Head of caudate nucleus (tissue), 42 donors: Measurements from ENCODE around the gene ALS2CL.
A peak's percentile ranks its signal among the peaks of the same experiment; 100 is the strongest.
"Not testable (repeated sequence)": the region's sequence is repeated elsewhere in the genome, so short reads cannot be mapped to it uniquely, and the experiment has no call there.

Experiments
- DNase-seq, 42 donors: peaks; one replicate each; pipeline versions ENCODE4 v3.0.0 to v3.0.0-alpha.2; 2020 to 2021; ENCODE audit warnings: mixed read lengths in 7 of 42
- intact Hi-C: fragments of 100-400 bp; cut with DNase I; formaldehyde crosslinking; loops from one replicate; pipeline ENCODE4 v1.15.0; 2022

The ALS2CL gene, protein sequence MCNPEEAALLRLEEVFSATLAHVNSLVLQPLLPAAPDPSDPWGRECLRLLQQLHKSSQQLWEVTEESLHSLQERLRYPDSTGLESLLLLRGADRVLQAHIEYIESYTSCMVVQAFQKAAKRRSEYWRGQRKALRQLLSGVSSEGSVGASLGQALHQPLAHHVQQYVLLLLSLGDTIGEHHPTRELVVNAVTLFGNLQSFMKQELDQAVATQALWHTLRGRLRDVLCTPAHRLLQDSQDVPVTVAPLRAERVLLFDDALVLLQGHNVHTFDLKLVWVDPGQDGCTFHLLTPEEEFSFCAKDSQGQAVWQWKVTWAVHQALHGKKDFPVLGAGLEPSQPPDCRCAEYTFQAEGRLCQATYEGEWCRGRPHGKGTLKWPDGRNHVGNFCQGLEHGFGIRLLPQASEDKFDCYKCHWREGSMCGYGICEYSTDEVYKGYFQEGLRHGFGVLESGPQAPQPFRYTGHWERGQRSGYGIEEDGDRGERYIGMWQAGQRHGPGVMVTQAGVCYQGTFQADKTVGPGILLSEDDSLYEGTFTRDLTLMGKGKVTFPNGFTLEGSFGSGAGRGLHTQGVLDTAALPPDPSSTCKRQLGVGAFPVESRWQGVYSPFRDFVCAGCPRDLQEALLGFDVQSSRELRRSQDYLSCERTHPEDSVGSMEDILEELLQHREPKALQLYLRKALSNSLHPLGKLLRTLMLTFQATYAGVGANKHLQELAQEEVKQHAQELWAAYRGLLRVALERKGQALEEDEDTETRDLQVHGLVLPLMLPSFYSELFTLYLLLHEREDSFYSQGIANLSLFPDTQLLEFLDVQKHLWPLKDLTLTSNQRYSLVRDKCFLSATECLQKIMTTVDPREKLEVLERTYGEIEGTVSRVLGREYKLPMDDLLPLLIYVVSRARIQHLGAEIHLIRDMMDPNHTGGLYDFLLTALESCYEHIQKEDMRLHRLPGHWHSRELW

DNA sequence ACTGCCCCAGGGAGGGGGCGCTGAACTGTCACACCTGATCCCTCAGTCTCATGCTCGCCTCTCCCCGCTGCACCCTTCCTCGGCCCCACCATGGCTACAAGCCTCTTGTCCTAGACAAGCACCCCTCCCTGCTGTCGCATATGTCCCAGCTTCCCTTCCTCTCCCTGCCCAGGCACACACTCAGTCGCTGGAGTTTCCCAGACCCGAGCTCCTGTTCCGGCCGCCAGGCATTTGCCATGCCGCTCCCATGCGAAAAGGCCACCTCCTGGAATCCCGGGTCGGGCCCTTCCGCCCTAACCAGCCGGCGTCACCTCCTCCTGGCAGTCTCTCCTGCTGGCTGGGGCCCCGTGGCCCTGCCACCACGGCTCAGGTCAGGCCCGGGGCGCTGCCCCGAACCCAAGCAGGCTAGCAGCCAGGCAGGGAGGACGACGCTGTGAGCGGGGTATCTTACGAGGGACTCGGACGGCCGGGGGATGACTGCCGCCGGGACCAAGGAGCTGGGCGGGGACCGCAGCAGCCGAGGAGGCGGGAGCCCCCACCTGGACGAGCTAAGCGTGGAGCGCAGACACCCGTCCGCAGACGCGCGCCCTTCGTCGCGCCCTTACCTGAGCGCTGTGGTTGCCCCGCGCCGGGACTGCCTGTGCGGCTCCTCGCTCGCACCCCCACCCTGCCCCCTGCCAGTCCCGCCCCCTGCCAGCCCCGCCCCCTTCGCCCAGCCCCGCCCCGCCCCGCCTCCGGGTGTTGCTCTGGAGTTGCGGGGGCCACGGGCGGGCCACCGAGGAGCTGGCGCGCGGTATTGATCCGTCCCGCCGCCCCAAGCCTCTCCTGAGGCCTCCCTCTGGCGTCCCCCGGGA lies at the start of gene ALS2CL:
Gene ALS2CL (minus strand): TSS at position 642 of the 854 bp plus-strand sequence. CDS start 4,239 bp downstream, outside the sequence.
- DNase-seq = peak in 31 of 42 donors; percentile 13 to 76 (median 43)
- intact Hi-C loops = no loop called here

DNA sequence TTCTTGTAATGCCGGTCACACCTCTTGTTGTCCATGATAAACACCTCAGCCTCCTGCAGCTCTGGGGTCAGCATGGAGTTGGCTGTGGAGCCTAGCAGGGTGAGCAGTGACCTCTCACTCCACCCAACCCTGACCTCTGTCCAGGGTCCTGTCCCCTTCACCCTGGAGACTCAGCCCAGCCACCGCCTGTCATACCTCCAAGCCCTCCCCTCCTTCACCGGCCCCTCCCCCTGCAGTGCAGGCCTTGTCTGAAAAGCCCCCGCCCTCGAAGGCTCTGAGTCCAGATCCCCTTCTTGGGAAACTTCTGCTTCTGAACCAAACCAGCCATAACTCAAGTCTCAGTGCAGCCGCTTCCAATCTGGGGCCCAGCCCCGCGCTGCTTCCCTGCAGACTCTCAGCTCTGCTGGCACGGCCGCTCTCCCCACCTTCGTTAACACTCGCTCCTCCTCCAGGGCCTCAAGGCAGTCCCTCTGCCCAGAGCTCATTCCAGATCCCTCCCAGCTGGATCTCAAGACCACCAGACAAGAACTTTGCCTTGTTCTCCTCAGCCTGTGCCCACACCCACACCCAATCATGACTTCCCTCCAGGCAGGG lies 49.6 kb upstream of the ALS2CL start:
- intact Hi-C loops = no loop called here
- peak in 1 of 42 donors; percentile 13 for DNase-seq

DNA sequence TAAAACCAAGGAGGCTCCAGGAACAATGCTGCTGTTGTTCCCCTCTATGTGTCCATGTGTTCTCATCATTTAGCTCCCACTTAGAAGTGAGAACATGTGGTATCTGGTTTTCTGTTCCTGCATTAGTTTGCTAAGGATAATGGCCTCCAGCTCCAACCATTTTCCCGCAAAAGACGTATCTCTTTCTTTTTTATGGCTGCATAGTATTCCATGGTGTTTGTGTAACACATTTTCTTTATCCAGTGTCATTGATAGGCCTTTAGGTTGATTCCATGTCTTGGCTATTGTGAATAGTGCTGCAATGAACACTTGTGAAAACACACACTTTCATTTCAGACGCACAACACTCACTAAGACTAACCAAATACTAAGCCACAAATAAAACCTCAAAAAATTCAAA lies 46.1 kb upstream of the ALS2CL start:
- DNase-seq, intact Hi-C loops: not testable (repeated sequence)

DNA sequence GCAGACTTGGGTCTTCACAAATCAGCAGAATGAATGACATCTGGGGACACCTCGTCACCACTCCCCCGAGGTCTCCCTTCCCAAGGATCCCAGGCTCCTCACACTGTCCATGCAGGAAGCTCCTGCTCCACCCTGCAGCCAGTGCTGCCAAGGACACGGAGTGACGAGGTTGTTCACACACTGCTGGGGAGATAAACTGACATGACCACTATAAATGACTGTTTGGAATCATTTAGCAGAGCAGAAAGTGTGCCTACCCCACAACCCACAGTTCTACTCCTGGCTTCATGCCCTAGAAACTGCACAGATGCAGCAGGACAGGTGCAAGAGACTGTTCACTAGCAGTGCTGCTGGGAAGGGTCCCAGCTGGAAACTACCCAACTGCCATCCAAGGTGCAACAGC lies 43.9 kb upstream of the ALS2CL start:
- intact Hi-C loops = no loop called here
- DNase-seq = peak in 4 of 42 donors; percentile 4 to 10 (median 10)

DNA sequence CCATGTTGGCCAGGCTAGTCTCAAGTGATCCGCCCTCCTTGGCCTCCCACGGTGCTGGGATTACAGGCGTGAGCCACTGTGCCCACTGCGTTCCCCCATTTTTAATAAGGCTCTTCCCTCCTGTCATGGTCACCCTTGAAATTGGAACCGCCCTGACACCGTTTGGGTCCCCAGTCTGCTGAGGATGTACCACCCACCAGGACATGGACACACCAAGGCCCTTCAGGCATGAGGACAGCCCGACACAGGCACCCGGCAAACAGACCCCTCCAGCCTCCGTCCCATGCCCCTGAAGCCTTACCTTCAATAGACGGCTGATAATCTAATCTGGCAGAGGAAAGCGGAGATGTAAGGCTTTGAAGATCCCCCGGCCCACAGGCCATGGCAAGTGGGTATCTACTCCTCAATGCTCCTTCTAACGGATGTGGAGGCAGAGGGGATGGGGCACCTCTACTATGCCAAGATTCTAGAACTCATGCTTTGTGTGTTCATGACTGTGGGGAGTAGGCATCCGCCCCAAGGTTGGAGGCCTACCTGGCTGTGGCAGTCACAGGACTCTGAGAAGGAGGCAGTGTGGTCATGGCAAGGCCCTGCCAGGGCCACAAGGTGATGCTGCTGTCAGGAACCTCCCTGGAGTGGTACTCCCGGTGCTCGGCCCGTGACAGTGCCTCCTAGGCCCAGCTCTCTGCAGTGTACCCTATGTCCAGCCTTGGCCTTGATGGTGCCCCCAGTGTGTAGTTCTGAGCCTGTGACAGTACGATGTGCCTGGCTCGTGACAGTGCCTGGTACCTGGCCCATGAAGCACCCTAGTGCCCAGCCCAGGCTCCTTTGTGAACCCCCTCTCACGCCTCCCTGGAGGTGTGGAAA lies 42.8 kb upstream of the ALS2CL start:
- intact Hi-C loops = no loop called here
- peak in 6 of 42 donors; percentile 4 to 32 (median 12) for DNase-seq

DNA sequence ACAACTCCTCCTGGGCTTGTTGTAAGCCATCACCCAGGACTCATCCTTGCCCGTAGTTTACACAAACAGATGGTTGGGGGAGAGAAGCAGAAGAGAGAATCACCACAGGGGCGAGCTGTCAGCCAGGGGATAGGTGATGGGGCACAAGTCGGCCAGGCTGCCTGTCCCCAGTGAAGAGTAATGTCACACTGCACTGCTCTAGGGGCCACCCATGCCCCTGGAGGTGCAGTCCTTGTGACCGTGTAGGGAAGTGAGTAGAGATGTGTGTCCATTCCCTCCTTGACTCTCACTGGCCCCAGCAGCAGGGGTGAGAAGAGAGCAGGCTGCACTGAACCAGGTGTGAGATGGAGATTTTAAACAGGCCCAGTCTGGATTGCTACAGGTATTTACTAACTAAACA lies 41.3 kb upstream of the ALS2CL start:
- intact Hi-C loops = no loop called here
- DNase-seq = peak in 7 of 42 donors; percentile 1 to 29 (median 11)

DNA sequence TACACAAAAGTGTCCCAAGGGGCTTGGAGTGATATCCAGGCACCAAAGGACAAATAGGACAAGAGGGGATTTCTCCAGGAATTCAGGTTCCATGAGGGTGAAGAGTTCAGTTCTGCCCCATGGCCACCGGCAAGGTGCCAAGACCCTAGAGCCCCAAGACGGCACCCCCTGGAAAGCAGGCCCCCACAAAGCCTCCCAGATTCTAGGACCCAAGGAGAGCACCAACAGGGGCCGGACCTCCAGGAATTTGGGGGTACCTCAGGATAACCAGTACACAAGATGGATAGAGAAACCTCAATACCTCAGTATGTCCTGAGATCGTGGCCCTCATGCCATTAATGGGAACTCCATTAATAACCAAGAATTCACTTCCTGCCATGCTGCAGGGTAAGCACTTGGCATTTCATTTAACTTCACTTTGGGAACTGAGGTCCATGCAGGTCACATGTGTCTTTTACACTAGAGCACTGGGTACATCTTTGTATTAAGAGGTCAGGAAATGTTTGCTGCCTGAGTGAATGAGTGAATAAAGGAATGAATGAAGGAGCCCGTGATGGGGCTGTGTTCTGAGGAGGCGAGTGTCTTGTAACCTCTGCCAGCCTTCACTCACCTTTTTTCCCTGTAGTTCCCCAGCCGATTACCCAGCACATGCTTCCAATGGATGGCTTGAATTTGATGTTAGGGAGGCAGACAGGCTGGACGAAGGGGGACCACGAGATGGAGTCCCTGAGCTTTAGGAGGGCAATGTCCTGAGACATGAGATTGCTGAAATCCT lies 39.7 kb upstream of the ALS2CL start:
- DNase-seq = peak in 6 of 42 donors; percentile 2 to 29 (median 10)
- intact Hi-C loops = no loop called here

DNA sequence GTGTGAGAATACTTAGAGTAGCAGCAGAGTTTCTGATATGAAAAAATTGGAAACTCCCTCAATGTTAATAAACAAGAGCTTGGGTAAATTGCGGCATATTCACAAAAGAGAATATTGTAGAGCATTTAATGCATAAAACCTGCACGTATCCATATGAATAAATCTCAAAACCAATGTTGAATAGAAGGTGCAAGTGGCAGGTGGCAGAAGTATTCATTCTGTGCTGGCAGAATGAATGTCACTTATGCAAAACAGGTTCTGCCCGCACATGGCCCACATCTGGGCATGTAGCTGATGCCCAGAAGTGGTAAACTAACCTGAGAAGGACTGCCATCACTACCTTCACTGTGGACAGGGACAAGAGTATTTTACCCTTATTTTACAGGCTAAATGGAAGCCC lies 38.3 kb upstream of the ALS2CL start:
- peak in 3 of 42 donors; percentile 9 to 15 (median 14) for DNase-seq
- intact Hi-C loops = no loop called here

DNA sequence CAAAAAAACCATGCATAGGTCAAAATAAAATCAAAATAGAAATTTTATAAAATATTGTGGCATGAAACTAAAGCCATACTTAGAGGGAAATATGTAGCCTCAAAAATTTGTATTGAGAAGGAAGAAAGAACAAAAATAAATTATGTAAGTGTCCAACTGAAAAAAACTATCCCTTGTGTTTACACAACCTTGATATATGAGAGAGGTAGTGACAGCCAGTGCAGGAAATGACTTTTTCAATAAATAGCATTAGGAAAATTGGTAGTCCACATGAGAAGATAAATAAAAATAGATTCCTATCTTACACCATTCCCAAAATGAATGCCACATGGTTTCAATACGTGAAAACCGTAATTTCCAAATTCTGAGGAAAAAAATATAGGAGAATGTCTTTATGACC lies 37.3 kb upstream of the ALS2CL start:
- intact Hi-C loops = no loop called here

DNA sequence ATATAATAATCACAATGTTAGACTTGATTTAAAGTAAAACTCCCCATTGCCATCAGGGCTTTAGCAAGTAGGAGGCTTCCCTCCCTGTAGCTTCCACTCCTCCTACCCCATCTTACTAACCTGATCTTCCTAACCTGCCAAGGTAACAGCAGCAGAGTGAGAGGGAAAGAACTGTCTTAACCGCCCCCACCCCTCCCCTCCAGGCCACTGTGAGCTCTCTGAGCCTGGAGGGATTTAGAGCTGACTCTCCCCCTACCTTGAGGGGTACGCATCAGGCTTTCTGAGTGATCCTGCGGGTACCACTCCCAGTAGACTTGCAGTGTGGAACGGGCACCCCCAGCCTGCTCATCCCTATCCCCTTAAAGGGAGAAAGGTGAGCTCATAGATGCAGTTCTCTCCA lies 35.6 kb upstream of the ALS2CL start:
- peak in 6 of 42 donors; percentile 2 to 33 (median 14) for DNase-seq
- intact Hi-C loops = no loop called here

More for the DNA sequence above, 37.3 kb upstream of the ALS2CL start:
- DNase-seq = no peak

DNA sequence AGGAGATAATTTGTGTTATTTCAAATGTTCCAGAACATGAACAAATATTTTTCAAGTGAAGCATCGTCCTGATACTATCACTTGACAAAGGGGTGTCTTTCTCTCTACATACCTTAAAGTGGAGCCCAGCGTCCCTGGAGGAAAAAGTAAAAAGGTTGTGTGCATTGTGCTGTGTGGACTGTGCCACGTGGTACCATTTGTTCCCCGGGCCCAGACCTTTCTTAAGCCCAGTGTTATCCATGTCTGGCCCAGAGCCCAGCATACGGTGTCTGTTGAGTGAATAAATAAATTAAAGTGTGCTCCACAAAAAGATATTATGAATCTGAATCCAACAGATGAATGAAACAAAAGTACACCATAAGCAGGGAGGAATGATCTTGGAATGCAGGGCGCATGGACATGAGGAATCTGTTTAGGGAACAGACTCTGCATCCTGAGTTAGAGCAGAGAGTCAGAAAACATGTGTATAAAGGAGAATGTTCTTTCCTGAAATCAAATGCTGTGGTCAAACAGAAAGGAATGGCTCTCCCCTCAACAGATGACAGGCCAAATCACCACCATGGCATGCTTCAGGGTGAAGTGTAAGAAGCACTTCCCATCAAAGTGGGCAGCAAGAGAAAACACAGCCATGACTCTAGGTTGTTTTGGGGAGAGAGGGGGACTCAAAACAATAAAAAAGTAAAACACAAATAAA lies 32.3 kb upstream of the ALS2CL start:
- peak in 11 of 42 donors; percentile 7 to 38 (median 15) for DNase-seq
- intact Hi-C loops = no loop called here

DNA sequence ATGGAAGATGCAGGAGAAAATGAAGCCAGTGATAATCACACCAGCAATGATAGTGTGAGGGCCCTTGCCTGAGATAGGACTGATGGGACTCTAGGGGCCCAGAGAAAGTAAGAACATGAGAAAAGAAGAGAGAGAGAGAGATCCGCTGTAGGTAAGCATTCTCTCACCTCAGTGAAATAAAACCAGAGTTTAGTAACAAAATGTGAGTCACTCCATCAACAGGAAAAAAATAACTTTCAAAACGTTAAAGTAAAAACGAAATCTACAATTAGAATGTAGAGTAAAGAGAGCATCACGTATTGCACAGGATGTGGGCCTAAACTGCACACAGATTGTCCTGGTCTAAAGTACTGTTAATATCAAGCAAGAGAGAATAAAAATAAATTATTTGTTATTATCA lies 30.9 kb upstream of the ALS2CL start:
- intact Hi-C loops = no loop called here
- no peak for DNase-seq

DNA sequence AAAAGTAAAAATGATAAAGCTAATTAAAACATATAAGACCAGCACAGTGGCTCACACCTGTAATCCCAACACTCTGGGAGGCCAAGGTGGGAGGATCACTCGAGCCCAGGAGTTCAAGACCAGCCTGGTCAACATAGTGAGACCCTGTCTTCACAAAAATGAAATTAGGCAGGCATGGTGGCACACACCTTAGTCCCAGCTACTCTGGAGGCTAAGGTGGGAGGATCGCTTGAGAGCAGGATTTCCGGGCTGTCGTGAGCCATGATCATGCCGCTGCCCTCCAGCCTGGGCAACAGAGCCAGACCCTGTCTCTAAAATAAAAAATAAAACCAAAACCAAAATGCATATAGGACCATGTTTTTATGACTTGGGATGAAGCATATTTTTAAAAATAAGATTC lies 29.0 kb upstream of the ALS2CL start:
- intact Hi-C loops = no loop called here
- DNase-seq = peak in 9 of 42 donors; percentile 0 to 27 (median 9)

DNA sequence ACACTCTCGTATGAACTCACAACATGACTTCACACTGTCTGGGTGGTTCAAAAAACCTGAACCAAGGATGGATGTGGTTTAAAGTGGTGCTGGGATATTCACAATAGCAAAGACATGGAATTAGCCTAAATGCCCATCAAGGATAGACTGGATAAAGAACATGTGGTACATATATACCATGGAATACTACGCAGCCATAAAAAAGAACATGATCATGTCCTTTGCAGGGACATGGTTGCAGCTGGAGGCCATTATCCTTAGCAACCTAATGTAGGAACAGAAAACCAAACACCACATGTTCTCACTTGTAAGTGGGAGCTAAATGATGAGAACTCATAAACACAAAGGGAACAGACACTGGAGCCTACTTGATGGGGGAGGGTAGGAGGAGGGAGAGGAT lies 27.5 kb upstream of the ALS2CL start:
- intact Hi-C loops = no loop called here
- DNase-seq = no peak

DNA sequence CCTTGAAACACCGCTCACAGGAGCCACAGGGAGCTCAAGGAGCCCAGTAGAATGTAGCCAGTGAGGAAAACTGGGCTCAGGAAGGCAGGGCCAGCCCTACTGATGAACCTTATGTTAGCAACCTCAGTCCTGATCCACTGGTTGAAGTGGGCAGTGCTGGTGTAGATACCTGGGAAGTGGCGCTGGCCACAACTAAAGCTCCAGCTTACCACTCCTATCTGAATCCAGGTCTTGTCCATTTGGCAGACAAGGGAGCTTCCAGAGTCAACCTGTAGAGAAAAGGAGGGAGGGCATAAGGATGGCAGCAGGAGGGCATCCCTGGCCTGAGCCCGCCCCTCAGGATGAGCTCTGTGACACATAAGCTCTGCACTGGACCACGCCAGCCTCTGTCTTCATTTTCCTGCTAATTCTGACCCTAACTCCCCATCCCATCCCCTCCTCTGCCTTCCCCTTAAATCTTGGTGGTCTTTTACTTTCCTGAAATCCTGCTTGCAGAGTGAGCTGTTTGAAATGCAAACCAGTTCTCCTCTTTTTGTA lies 26.3 kb upstream of the ALS2CL start:
- intact Hi-C loops = no loop called here
- peak in 11 of 42 donors; percentile 4 to 23 (median 9) for DNase-seq

DNA sequence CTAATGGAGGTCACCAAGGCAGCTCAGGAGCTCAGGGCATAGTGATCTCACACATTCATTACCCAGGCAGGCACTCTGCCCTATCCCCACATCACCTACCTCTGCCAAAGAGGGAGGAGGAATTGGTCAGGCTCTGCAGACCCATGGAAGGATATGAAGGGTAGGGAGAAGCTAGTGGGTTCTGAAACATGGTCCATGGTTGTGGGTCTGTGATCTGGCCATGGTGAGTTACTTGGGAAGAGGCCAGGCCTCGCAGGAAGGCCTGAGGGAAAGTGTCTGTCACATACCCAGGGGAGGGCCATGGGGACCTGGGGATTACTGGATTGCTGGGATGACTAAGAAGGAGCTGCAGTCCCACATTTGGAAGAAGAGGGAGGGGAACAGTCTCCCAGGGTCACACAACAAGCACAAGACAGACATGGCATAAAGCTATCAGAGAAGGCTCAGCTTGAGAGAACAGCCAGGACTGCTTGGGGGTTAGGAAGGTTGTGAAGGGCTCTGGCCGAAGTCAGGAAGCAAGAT lies 25.6 kb upstream of the ALS2CL start:
- intact Hi-C loops = no loop called here

More for the DNA sequence above, 25.6 kb upstream of the ALS2CL start:
- DNase-seq = peak in 6 of 42 donors; percentile 1 to 16 (median 4)
